ENCODE results near the gene ACVR1C.

DNA sequence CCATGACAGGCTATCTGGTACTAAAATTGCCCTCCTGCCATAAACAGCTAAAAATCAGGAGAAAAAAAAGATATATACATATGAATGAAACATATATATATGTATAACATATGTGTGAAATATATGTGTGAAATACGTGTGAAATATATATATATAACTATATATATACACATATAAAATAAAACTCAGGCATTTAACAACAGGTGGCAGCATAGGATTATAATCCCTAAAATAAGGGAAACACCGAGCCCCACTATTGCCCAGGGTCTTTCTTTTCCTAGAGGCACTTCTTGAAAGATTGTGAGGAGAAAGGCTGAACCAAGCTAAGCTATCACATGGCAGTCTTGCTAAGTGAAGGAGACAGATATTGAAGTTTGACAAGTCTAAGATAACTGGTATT lies 118.9 kb downstream of the ACVR1C start:
- TF ChIP-seq, protein P1, sequence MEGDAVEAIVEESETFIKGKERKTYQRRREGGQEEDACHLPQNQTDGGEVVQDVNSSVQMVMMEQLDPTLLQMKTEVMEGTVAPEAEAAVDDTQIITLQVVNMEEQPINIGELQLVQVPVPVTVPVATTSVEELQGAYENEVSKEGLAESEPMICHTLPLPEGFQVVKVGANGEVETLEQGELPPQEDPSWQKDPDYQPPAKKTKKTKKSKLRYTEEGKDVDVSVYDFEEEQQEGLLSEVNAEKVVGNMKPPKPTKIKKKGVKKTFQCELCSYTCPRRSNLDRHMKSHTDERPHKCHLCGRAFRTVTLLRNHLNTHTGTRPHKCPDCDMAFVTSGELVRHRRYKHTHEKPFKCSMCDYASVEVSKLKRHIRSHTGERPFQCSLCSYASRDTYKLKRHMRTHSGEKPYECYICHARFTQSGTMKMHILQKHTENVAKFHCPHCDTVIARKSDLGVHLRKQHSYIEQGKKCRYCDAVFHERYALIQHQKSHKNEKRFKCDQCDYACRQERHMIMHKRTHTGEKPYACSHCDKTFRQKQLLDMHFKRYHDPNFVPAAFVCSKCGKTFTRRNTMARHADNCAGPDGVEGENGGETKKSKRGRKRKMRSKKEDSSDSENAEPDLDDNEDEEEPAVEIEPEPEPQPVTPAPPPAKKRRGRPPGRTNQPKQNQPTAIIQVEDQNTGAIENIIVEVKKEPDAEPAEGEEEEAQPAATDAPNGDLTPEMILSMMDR (IDR thresholded peaks at IDR 0.05), result no peak
- no peak for TF ChIP-seq POLR2AphosphoS5 (IDR thresholded peaks at IDR 0.05)
